K562 (cell line): Measurements from ENCODE around the gene AP1M2.

Experiments
- CHD1 ChIP-seq: fragments of 200-600 bp; sonication (generic); IDR thresholded peaks from one replicate; pipeline ENCODE4 v1.6.1; 2012; ENCODE audit warnings: mild to moderate bottlenecking, moderate library complexity, low read length, inconsistent platforms
- FOXK2 ChIP-seq, 2 experiments: fragments of 450-650 bp; IDR thresholded peaks in 1 of 2; conservative IDR thresholded peaks in 1 of 2; 2 replicates each; pipeline ENCODE4 v1.6.1; 2016; ENCODE audit warnings: low read depth in 2 of 2, mild to moderate bottlenecking in 1 of 2
- HDAC6 ChIP-seq: IDR thresholded peaks from 2 replicates; pipeline ENCODE4 v1.6.1; 2012; ENCODE audit warnings: low read depth, mild to moderate bottlenecking, control low read depth, inconsistent platforms, low read length, moderate library complexity
- MCM5 ChIP-seq: fragments of 450-650 bp; IDR thresholded peaks from 2 replicates; pipeline ENCODE4 v1.6.1; 2016; ENCODE audit warnings: low read depth
- MXI1 ChIP-seq: IDR thresholded peaks from 2 replicates; pipeline ENCODE4 v1.6.1; 2011; ENCODE audit warnings: low read depth, mild to moderate bottlenecking, improper control_type of control experiment, low read length
- MYC ChIP-seq, 2 experiments: fragments of 250-450 bp in 1 of 2; sonication (Bioruptor Pico) in 1 of 2; IDR thresholded peaks; 2 replicates each; pipeline versions ENCODE4 v1.5.1 to v1.6.1; 2012 to 2021; ENCODE audit warnings: low read depth in 2 of 2, borderline replicate concordance in 1 of 2, improper control_type of control experiment in 1 of 2, low read length in 1 of 2, mild to moderate bottlenecking in 1 of 2, moderate library complexity in 1 of 2
- POLR2AphosphoS5 ChIP-seq: IDR thresholded peaks from 2 replicates; pipeline ENCODE4 v1.6.1; 2011; ENCODE audit warnings: mild to moderate bottlenecking, low read depth, low read length, moderate library complexity; ENCODE audit not compliant: control insufficient read depth, insufficient read depth
- PTBP1 ChIP-seq: fragments of 200-400 bp; formaldehyde crosslinking; IDR thresholded peaks from 2 replicates; pipeline ENCODE4 v1.6.1; 2017; ENCODE audit warnings: low read depth, low read length
- SAFB ChIP-seq: fragments of 200-400 bp; formaldehyde crosslinking; IDR thresholded peaks from 2 replicates; pipeline ENCODE4 v1.6.1; 2017; ENCODE audit warnings: low read depth, low read length, borderline replicate concordance
- U2AF1 ChIP-seq: fragments of 200-400 bp; formaldehyde crosslinking; optimal IDR thresholded peaks from 2 replicates; pipeline ENCODE3; 2017; ENCODE audit warnings: mild to moderate bottlenecking, low read depth, low read length, moderate library complexity
- ZNF175 ChIP-seq: fragments of 200-800 bp; sonication (Bioruptor generic); IDR thresholded peaks from 2 replicates; pipeline ENCODE4 v1.6.1; 2016; ENCODE audit warnings: low read depth, mild to moderate bottlenecking, missing genetic modification characterization, missing compliant biosample characterization
- ZNF184 ChIP-seq: sonication (generic); formaldehyde crosslinking; IDR thresholded peaks from 2 replicates; pipeline ENCODE4 v1.5.0; 2020; ENCODE audit warnings: missing genetic modification reagents
- ZNF780A ChIP-seq: fragments of 250-450 bp; sonication (Bioruptor Pico); IDR thresholded peaks from 2 replicates; pipeline ENCODE4 v1.5.0; 2021; ENCODE audit warnings: mild to moderate bottlenecking
- TF ChIP-seq, protein P1 (sequence below), 3 experiments: IDR thresholded peaks in 2 of 3; conservative IDR thresholded peaks in 1 of 3; 2 replicates each; pipeline ENCODE4 v1.5.1; 2011 to 2012; ENCODE audit warnings: low read length in 3 of 3, mild to moderate bottlenecking in 3 of 3, control low read depth in 2 of 3, improper control_type of control experiment in 1 of 3, inconsistent platforms in 1 of 3, low read depth in 1 of 3, mixed read lengths in 1 of 3, moderate library complexity in 1 of 3; ENCODE audit not compliant: insufficient read depth in 2 of 3

DNA sequence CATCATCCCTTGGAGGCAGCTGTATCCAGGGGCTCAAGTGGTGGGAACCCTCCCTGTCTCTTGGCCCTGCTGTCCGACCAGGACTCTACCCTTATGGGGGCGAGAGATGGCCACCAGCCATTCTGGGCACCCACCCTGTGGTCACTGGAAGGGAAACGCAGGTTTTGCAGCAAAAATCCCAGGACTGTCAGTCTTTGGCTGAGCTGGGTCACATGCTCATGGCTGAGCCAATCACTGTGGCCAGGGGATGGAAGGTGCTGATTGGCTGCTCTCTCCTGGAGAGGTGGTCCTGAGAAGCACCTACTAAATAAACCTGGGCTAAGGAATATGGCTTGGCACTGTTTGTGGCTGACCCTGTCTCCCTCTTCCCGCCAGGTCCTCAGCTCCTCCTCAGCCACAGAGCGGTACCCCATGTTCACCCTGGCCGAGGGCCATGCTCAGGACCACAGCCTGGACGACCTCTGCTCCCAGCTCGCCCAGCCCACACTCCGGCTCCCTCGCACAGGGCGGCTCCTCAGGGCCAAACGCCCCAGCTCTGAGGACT, 34.5 kb downstream of the AP1M2 start:
- TF ChIP-seq MXI1 (no peak), ZNF184 (CRISPR knock-in tag) (no peak), MCM5 (no peak), FOXK2 (conservative IDR thresholded peaks at IDR 0.05 in 1 of 2, IDR thresholded peaks at IDR 0.05 in 1 of 2; ENCODE audit: low read depth in 2 of 2) (no peak), U2AF1 (no peak), POLR2AphosphoS5 (0 out of 2 replicates have a peak, but pooled peaks have one; percentile 8), MYC (IDR thresholded peaks at IDR 0.05; ENCODE audit: low read depth, low read length) (no peak), MYC (CRISPR knock-in tag; IDR thresholded peaks at IDR 0.05; ENCODE audit: borderline replicate concordance, low read depth) (no peak), SAFB (no peak), HDAC6 (no peak), ZNF780A (CRISPR knock-in tag) (no peak), CHD1 (no peak), PTBP1 (no peak), ZNF175 (CRISPR knock-in tag) (no peak)
- TF ChIP-seq, protein P1, sequence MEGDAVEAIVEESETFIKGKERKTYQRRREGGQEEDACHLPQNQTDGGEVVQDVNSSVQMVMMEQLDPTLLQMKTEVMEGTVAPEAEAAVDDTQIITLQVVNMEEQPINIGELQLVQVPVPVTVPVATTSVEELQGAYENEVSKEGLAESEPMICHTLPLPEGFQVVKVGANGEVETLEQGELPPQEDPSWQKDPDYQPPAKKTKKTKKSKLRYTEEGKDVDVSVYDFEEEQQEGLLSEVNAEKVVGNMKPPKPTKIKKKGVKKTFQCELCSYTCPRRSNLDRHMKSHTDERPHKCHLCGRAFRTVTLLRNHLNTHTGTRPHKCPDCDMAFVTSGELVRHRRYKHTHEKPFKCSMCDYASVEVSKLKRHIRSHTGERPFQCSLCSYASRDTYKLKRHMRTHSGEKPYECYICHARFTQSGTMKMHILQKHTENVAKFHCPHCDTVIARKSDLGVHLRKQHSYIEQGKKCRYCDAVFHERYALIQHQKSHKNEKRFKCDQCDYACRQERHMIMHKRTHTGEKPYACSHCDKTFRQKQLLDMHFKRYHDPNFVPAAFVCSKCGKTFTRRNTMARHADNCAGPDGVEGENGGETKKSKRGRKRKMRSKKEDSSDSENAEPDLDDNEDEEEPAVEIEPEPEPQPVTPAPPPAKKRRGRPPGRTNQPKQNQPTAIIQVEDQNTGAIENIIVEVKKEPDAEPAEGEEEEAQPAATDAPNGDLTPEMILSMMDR (IDR thresholded peaks at IDR 0.05 in 2 of 3, conservative IDR thresholded peaks at IDR 0.05 in 1 of 3; ENCODE audit: insufficient read depth in 2 of 3, low read depth in 1 of 3, low read length in 3 of 3), result no peak
